ENCODE data around the gene FNDC3B.

DNA sequence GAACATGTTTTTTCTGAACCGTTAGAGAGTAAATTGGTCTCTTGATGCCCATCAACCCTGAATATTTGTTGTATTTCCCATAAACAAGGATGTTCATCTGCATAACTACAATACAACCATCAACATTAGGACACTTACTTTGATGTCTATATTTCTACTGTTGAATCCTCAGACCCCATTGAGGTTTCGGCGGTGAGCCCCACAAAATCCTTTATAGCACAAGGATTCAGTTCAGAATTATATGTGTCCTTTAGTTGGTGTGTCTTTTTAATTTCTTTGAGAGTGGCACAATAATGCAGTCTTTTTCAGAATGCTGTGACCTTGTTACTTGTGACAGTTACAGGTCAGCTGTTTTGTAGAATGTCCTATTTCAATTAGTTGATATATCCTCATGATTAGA, 158.0 kb downstream of the FNDC3B start:
- TF ChIP-seq, protein P1, sequence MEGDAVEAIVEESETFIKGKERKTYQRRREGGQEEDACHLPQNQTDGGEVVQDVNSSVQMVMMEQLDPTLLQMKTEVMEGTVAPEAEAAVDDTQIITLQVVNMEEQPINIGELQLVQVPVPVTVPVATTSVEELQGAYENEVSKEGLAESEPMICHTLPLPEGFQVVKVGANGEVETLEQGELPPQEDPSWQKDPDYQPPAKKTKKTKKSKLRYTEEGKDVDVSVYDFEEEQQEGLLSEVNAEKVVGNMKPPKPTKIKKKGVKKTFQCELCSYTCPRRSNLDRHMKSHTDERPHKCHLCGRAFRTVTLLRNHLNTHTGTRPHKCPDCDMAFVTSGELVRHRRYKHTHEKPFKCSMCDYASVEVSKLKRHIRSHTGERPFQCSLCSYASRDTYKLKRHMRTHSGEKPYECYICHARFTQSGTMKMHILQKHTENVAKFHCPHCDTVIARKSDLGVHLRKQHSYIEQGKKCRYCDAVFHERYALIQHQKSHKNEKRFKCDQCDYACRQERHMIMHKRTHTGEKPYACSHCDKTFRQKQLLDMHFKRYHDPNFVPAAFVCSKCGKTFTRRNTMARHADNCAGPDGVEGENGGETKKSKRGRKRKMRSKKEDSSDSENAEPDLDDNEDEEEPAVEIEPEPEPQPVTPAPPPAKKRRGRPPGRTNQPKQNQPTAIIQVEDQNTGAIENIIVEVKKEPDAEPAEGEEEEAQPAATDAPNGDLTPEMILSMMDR (conservative IDR thresholded peaks at IDR 0.05; ENCODE audit: low read depth, low read length): no peak
- no peak for TF ChIP-seq EZH2phosphoT487 (IDR thresholded peaks at IDR 0.05; ENCODE audit: borderline replicate concordance, low read length)
- TF ChIP-seq EZH2 (IDR thresholded peaks at IDR 0.05; ENCODE audit: low read length, unreplicated experiment): no peak
